ENCODE results near the gene ADAT3.
A peak's percentile ranks its signal among the peaks of the same experiment; 100 is the strongest.

The ADAT3 gene

DNA sequence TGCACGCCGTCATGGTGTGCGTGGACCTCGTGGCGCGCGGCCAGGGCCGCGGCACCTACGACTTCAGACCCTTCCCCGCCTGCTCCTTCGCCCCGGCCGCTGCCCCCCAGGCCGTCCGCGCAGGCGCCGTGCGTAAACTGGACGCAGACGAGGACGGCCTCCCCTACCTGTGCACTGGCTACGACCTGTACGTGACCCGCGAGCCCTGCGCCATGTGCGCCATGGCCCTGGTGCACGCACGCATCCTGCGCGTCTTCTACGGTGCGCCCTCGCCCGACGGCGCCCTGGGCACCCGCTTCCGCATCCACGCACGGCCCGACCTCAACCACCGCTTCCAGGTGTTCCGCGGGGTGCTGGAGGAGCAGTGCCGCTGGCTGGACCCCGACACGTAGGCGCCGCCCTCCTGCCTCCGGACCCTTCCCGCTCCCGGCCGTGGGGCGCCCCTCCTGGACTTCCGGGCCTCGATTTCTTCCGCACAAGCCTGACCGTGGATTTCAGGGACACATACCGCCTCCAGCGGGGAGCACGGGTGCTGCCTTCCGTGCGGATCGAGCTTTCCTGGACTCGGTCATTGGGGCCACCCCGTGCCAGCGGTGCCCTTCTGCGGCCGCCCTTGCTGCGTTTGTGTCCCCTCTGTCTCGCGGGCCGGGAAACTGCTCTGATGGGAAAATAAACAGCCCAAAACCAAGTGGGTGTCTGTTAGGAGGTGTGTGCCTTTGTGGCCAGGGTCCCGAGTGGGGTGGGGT is 7.7 kb downstream of the ADAT3 start:
- DNase-seq (ENCODE audit: low read depth in 2 of 2), result no peak

DNA sequence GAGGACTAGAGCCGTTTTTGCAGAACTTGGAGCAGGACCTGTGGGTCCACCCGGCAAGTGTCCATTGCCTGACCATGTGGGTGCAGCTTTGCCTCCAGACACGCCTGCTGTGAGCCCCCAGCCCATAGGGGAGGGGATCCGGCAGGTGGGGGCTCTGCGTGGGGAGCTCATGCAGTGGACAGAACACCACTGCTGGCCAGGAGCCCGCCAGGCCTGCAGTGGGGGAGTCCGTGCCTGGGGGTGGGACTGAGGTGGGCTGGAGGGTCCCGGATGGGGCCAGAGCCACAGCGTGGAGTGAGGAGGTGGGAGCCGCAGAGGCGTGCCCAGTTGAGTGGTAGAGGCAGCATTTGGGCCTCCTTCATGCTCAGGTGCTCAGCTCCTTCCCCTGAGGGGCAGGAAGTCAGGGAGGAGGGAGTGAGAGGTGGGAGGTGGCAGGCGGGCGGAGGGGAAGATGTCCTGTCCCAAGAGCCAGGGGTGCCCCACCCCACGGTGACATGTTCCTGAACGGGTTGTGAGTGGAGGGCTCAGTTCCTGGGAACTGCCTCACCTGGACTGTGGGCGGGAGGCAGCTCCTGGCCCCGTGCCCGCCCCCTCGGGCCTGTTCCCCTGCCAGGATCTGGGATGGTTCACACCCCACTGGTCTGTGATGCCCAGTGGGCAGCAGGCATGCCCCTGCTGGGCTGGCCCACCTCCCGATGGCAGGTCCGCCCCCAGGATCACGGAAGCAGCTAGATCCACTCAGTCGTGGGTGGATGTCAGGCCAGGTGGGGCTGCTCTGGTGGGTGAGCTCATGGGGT is 8.8 kb downstream of the ADAT3 start:
- no peak for DNase-seq (ENCODE audit: low read depth in 2 of 2)

DNA sequence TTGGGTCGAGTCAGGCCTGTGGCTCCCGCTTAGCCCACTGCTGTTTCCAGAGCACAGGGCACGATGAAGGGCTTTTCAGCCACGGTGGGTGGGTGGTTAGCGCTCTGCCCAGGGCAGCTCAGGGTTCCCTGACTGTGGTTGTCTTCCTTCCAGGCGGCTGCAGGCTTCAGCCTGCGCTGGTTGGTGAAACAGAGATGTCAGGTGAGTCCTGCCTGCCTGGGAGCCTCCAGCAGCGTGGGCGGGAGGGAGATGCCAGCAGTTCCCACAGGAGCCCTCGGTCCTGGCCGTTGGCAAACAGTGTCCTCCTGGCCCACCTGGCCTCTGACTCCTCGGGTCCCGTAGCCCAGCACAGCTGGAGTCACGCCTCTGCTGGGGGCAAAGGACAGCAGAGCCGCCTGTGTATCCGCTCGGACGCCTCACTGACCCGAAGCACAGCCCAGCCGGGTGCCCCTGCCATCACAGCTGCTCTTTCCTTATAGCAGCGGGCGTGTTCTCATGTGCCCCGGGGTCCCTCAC is 9.7 kb downstream of the ADAT3 start:
- DNase-seq (ENCODE audit: low read depth in 2 of 2), result no peak

DNA sequence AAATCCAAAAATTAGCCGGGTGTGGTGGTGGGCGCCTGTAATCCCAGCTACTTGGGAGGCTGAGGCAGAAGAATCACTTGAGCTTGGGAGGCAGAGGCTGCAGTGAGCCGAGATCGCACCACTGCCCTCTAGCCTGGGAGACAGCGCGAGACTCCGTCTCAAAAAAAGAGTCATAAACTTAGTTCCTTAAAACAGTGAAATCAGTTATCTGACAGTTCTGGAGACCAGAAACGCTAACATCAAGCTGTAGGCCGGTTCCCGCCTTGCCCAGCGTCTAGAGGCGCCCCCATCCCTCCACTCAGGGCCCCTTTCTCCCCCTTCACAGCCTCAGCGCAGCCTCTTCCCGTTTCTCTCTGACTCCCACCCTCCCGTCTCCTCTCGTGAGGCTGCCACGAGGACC is 11.9 kb downstream of the ADAT3 start:
- no peak for DNase-seq (ENCODE audit: low read depth in 2 of 2)

DNA sequence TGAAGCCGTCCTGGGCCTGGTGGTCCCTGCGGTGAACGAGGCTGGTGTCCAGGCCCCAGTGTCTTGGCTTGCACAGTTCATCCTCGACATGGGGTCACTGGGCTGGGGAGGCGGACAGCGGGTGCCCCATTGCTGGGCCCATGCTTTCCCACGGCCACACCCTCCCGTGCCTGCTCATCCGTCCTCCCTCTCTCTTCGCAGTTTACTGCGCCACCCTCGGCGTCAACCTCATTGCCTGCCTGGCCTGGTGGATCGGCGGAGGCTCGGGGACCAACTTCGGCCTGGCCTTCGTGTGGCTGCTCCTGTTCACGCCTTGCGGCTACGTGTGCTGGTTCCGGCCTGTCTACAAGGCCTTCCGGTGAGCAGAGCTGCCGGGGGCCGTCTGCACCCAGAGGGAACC is 12.7 kb downstream of the ADAT3 start:
- no peak for DNase-seq (ENCODE audit: low read depth in 2 of 2)

DNA sequence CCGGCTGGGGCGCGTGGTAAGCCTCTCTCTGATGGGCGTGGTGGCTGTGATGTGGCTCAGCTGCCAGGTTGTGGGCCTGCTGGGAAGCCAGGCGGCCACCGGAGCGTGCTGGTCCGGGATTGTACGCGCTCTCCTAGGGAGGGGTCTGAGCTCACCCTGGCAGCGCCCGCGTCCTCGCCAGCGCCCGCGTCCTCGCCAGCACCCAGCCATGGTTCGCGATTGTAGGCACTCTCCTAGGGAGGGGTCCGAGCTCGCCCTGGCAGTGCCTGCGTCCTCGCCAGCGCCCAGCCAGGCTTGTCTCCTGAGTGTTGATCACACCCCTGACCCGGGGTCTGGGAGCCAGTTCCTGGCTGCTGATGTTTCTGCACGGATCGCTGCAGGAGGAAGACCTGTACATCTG is 13.8 kb downstream of the ADAT3 start:
- no peak for DNase-seq (ENCODE audit: low read depth in 2 of 2)

DNA sequence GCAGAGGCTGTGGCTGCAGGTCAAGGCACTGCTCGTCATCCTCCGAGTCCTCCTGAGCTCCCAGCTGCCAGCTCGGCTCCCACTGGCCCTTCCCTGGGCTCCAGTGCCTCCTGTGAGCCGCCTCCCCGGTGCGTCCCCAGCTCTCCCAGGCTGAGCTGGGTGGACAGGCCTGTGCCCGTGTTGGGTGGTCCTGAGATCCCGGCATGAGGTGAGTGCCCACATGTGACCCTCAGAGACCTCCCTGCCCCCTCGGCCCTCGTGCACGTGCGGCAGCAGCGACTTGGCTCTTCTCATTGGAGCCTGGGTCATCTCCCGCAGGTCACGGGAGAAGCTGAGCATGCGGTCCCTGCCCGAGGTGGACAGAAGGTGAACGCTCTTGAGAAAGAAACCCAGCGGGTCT is 15.4 kb downstream of the ADAT3 start:
- DNase-seq (ENCODE audit: low read depth in 2 of 2), result no peak

DNA sequence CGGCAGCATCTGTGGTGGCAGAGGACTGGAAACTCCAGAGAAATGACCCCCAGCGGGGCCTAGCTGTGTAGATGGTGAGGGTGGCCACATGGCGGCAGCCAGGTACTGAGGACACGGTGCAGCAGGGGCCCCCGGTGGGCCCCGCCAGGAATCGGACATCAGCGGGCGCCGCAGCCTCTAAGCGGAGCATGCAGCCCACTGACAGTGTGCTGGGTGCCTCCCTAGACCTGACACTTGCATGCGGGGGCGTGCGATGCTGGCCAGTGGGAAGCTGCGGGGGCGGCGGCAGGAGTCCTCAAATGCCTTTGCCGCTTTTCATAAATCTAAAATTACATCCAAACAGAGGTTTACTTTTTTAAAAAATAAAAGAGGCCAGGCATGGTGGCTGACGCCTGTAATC is 16.1 kb downstream of the ADAT3 start:
- DNase-seq (ENCODE audit: low read depth in 2 of 2), result no peak

DNA sequence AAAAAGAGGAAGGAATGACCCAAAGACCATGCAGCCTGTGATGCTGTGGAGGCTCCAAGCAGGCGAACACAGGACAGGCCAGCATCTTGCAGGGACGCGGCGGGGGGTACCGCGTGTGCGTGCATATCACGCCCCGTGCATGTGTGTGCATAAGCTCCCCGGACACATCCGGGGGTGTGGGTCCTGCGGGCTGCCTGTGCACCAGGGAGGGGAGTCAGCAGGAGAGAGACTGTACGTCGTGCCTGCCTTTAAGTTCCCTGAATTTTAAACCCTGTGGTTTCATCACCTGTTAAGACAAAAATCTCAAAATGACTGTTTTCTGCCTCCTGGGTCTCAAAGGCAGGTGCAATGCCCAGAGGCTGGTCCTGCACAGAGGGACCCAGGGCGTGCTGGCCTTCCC is 16.6 kb downstream of the ADAT3 start:
- no peak for DNase-seq (ENCODE audit: low read depth in 2 of 2)

DNA sequence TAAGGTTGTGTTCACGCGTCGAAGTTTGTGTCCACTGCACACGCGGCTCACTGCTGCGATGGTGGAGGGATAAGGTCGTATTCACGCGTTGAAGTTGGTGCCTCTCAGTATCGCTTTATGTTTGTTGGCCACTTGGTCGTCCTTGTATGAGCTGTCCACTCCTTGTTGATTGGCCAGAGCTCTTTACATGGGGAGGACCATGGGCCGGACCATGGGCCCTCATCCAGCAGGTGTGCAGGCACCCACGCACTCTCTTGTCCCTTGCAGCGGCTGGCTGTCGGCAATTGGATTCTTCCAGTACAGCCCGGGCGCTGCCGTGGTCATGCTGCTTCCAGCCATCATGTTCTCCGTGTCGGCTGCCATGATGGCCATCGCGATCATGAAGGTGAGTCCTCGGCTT is 17.6 kb downstream of the ADAT3 start:
- no peak for DNase-seq (ENCODE audit: low read depth in 2 of 2)

DNA sequence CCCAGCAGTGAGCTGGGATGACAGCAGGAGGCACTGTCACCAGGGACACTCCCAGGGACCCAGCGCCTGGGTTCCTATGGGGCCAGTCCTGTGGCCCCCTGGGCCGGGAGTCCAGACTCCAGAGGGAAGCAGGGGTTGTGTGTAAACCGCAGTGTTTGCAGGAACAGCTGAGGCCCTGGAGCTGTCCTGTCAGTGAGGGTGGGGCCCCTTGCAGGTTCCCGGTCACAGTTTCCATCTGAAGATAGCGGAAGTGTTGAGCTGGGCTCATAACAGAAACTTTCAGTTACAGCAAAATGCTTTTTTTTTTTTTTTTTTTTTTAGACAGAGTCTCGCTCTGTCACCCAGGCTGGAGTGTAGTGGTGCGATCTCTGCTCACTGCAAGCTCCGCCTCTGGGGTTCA is 18.1 kb downstream of the ADAT3 start:
- no peak for DNase-seq (ENCODE audit: low read depth in 2 of 2)

DNA sequence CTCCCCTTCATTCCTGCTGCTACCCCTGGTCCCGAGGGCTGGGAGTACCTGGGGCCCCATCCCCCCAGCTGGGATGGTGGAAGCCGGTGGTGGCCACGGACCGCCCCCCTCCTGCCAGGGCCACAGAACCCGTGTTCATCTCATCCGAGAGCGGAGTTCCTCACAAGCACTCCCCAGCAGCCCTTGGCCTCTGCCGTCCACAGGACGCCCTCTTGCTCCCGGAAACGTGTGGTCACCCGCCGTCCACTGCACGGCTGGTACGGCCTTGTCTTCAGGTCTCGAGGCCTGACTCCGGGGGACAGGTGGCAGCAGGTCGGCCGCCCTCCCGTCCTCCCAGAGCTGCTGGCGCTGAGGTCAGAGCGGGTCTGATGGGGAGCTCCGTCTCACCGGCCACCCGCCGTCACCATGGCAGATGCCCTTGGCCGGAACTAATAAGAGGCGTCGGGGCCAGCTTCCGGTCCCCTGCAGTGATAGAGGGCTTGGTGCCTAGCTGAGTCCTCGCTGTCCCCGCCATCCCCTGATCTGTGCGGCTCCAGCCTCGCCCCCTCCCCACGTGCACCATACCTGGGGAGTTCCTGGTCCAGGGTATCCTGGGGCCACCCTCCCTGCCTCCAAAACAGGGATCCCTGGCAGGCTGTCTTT is 19.2 kb downstream of the ADAT3 start:
- DNase-seq (ENCODE audit: low read depth in 2 of 2), result no peak

DNA sequence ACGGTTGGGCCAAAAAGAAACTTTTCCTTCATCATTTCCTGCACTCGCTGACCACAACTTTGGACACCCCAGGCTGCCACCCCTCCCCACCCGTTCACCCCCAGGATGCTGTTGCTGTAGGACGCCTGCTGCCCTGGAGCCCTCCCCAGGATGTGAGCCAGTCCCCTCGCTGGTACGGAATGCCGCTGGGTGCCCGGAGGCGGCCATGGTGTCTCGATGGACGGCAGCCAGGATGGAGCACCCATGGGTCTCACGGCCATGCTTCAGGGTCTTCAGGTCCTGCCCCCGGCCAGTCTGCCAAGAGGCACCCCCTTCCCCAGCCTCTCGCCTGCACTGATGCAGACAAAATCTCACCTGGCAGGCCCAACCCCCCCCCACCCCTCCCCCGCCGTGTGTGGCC is 20.3 kb downstream of the ADAT3 start:
- DNase-seq (ENCODE audit: low read depth in 2 of 2), result no peak

DNA sequence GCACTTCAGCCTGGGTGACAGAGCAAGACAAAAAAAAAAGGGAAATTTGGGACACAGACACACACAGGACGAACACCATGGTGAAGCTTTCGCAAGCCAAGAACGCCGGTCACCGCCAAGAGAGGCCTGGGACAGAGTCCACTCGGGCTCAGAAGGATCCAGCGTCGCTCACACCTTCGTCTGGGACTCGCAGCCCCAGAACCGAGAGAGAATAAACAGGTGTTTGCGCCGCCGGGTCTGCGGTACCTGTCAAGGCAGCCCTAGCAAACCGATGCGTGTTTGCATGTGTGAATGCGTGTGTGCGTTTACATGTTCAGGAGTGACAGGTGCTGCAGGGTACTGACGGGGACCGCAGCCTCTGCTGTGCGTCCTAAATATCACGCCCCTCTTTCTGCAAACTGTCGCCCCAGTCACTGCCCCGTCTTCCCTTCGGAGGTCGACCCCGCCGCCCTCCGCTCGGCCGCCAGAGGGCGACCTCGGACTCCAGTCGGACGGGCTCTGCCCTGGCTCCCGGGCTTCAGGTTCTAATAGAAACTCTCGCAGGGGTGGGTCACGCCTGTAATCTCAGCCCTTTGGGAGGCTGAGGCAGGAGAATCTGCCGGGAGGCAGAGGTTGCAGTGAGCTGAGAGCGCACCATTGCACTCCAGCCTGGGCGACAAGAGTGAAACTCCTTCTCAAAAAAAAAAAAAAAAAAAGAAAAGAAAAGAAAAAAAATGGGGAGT is 24.0 kb downstream of the ADAT3 start:
- peak; percentile 49 to 67 for DNase-seq (ENCODE audit: low read depth in 2 of 2)

DNA sequence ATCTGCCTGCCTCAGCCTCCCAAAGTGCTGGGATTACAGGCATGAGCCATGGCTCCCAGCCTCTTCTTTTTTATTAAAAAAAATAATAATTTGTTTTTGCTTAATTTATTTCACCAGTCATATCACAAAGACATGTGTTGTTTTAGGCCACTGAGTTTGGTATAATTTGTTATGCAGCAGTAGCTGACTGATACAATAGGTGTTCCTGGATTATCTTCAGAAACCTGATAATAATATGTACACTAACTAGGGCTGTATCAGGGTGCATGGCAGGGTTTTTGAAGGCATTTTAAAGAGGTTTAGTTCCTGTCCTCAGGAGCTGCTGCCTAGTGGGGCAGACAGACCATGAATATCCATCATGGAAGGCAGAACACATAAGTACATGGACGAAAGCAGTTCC is 26.2 kb downstream of the ADAT3 start:
- DNase-seq (ENCODE audit: low read depth in 2 of 2), result no peak

DNA sequence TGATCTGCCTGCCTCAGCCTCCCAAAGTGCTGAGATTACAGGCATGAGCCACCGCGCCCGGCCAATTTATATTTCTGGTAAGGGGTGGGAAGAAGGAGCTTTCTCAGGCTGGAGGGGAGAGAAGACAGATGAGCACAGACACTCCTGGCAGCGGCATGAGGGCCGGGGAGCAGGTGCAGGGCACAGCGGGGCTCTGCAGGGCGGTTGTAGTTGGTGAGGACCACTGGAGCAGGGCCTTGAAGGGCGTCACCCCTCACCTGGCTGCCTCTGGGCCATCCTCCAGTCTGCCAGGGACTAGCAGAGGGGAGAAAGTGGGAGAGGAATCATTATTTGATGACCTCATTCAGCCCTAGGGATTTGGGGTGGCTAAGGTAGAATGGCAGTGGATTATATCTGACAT is 27.2 kb downstream of the ADAT3 start:
- no peak for DNase-seq (ENCODE audit: low read depth in 2 of 2)

DNA sequence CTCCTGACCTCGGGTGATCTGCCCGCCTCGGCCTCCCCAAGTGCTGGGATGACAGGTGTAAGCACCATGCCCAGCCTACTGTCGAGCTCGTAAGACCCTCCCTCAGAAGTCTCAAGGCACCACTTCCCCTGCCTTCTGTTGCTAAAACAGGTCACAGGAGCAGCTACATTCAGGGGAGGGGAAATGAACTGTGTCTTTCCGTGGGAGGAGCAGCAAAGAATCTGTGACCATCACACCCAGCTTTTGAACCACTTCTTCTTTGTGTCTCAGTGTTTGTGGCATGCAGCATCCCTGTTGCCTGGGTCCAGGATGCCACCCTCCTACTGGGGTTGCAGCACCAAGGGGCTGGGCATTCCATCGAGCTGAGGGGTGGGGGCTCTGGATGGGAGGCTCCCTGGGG is 28.0 kb downstream of the ADAT3 start:
- no peak for DNase-seq (ENCODE audit: low read depth in 2 of 2)

DNA sequence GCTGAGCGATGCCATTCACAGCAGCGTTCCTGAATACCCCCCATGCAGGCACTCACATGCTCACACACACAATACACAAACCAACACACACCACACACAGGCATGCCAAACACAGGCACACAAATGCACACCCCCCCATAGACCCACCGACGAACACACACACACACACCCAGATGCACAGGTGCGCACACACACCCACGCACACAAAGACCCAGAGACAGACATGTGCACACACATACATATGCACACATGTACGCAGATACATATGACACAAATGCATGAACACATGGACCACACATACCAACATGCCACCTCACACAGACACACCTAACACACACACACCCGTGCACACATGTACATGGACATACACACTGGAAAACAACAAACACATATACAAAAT is 28.7 kb downstream of the ADAT3 start:
- no peak for DNase-seq (ENCODE audit: low read depth in 2 of 2)

DNA sequence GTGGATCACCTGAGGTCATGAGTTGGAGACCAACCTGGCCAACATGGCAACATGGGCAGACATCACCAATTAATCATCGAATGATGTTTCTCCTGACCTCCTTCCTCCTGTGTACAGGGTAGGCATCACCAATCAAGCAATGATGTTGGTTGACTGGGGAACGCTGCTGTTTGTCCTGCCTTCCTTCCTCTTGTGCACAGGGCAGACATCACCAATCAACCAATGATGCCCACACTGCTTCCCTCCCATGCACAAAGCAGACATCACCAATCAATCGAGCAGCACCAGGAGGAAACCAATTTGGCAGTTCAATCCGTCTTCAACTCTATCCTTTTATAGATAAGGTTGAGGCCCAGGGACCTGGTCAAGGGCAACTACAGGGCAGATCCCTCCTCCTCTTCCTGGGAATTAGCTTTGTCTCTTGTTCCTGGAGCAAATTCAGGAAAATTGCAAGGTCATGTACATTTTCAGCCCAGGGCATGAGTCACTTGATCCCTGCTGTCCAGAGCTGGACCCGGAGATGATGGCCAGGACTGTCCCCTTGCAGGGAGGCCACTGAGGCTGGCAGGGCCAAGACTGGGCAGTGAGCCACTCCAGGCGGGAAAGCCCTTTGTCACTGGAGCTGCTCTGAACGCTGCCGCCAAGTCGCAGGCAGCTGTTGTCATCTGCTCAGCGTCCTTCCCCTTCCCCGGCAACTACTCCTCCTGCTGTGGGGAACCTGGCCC is 30.4 kb downstream of the ADAT3 start:
- no peak for DNase-seq (ENCODE audit: low read depth in 2 of 2)

DNA sequence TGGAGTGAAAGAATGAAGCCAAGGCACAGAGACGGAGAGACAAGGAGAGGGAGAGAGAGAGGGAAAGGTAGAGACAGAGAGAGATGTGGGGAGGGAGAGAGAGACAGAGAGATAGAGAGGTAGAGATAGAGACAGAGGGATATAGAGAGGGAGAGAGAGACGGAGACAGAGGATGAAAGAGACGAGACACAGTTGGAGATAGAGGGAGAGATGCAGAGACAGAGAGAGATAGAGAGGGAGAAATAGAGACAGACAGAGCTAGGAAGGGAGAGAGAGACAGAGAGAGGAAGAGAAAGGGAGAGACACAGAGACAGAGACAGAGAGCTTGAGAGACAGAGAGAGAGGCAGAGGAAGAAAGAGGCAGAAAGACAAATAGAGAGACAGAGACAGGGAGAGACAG is 31.2 kb downstream of the ADAT3 start:
- no peak for DNase-seq (ENCODE audit: low read depth in 2 of 2)

DNA sequence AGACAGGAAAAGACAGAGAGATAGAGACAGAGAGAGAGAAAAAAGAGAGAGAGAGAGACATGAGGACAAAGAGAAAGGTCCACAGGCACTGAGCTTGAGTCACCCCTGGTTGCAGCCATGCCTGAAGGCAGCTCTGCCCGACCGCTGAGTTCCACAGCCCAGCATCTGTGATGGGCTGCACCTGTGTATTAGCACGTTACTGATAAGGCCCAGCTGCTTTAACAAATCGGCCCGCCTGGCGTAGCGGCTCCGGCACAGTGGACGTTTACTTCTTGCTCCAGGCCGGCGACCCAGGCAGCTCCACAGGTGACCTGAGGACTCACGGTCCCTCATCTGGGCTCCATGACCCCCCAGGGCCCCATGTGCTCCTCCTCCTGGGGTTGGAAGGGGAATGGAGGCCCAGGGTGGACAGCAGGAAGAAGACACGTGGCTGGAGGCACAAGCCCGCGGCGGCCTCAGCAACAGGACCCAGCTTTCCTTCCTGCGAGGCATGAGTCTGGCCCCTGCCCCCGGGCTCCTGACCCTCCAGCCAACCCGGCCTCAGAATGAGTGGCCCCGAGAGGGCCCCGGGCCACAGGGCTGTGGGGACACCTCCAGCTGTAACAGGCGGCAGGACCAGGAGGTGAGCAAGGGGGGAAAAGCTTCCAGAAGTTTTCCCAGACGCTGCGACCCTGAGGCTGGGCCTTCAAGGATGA is 31.9 kb downstream of the ADAT3 start:
- DNase-seq (ENCODE audit: low read depth in 2 of 2), result no peak

All from stimulated activated CD8-positive, alpha-beta memory T cell treated with anti-CD3 and anti-CD28 coated beads, Interleukin-15, amount 100 ng/mL, for 4 hours (primary cell).